Loucy (cell line): ENCODE measurements around the gene ALKBH7.

ENCODE experiments used
- CTCF ChIP-seq: fragments of 200-600 bp; sonication (generic); conservative IDR thresholded peaks from 2 replicates; pipeline ENCODE4 v1.5.1; 2014; ENCODE audit warnings: mild to moderate bottlenecking, antibody characterized with exemption, low read length
- EZH2phosphoT487 ChIP-seq: fragments of 200-600 bp; IDR thresholded peaks from 2 replicates; pipeline ENCODE4 v1.6.1; 2018; ENCODE audit warnings: antibody characterized with exemption, mild to moderate bottlenecking, moderate library complexity, borderline replicate concordance

GRCh38 chr19:6402837-6403608 is 30.4 kb downstream of the ALKBH7 start:
- TF ChIP-seq CTCF (no peak), EZH2phosphoT487 (no peak)
